ENCODE results near the gene PEX14. TPM values are rescaled to one million over a fixed set of nuclear protein-coding genes. Genes with fewer than 3 reads are reported as not detected.
"Not testable (repeated sequence)": the region's sequence is repeated elsewhere in the genome, so short reads cannot be mapped to it uniquely, and the experiment has no call there.

PEX14 gene
- 10 to 100 TPM; 20.7 to 23.7 TPM for total RNA-seq

DNA sequence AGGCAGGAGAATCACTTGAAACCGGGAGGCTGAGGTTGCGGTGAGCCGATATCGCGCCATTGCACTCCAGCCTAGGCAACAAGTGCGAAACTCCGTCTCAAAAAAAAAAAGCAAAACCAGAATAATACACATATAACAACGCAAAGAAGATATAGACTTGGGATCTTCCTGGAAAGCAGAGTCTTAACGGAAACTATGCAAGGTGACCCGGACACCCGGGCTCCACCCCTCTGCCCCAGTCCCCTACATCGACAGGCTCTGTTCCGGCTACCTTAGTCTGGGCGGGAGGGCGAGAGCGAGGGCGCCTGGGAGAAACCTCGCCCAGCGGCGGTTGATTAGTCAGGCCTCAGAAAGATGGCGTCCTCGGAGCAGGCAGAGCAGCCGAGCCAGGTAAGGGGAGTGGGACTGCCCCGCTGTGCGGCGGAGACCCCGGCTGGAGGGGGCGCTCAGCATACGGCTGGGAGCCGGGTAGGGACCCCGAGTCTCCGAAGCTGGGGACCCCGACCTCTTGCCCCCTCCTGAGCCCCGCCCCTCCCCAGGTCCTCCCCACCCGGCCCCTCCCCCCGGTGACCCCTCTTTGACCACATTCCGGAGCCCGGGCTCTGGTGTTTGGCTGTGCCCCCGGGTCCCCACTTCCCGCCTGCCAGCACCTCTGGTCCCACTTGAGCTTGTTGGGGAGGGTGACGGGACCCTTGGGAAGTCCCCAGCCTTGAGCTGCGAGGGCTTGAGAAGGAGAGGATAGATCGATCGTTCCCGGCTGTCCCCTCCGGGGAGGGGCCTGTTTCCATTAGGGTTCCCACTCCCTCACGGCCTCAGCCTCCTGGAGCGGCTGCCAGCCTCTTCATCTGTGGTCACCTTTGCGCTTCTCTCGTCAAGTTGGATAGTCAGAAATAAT, at the start of gene PEX14:
PEX14 (plus strand) TSS at position 338 of the 895 bp plus-strand sequence; CDS start at position 355, 17 bp downstream.
- Mint-ChIP-seq H3K27ac (peak within 1 kb of the TSS; percentile 68 to 86), H3K4me1 (ENCODE audit: low read depth in 2 of 2) (peaks cover 31 to 35% of the 10 kb centered on the region in 2 donors), H3K9me3 (no peaks in the 10 kb centered on the region), H3K27me3 (no peaks in the 10 kb centered on the region), H3K4me3 (peak within 1 kb of the TSS; percentile 94), H3K36me3 (no peaks in the 10 kb centered on the region)
- DNase-seq (ENCODE audit: low spot score) (peak; percentile 91), ATAC-seq (peak; percentile 92 to 94)

DNA sequence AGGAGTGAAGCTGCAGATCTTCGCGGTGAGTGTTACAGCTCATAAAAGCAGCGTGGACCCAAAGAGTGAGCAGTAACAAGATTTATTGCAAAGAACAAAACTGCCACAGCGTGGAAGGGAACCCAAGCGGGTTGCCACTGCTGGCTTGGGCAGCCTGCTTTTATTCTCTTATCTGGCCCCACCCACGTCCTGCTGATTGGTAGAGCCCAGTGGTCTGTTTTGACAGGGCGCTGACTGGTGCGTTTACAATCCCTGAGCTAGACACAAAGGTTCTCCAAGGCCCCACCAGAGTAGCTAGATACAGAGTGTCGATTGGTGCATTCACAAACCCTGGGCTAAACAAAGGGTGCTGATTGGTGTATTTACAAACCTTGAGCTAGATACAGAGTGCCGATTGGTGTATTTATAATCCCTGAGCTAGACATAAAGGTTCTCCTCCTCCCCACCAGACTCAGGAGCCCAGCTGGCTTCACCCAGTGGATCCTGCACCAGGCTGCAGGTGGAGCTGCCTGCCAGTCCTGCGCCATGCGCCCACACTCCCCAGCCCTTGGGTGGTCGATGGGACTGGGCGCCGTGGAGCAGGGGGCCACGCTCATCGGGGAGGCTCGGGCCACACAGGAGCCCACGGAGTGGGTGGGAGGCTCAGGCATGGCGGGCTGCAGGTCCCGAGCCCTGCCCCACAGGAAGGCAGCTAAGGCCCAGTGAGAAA, 48.8 kb upstream of the PEX14 start:
- not testable (repeated sequence) for DNase-seq (ENCODE audit: low spot score); H3K36me3 Mint-ChIP-seq; H3K27me3 Mint-ChIP-seq; ATAC-seq; H3K9me3 Mint-ChIP-seq; H3K4me3 Mint-ChIP-seq
- H3K27ac Mint-ChIP-seq = peak overlapping the region in 1 of 2 donors; percentile 8
- peaks cover 12% of the 10 kb centered on the region in 2 donors for H3K4me1 Mint-ChIP-seq (ENCODE audit: low read depth in 2 of 2)

- not testable (repeated sequence) for H3K27ac Mint-ChIP-seq, H3K36me3 Mint-ChIP-seq, ATAC-seq
Observed at GRCh38 chr1:10426535-10426848, 48.3 kb upstream of the PEX14 start.

DNA sequence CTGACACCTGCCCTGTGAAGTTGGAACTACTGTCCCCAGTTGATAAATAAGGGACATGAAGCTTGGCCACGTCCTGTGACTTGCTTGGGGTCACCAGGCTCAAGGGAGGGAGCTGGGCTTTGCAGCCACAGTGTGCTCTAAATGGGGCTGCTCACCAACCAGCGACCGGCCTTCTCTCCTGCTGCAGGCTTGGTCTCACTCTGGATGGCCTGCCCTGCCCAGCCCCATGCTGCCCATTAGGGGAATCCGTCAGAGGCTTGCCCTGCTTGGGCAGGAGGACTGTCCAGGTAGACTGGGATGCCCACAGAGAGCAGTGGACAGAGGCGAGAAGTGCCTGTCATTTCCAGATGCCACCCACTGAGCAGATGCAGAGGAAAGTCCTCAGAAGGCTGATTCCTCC, 45.8 kb upstream of the PEX14 start:
- DNase-seq (ENCODE audit: low spot score) = no peak
- Mint-ChIP-seq H3K9me3 (no peaks in the 10 kb centered on the region), H3K36me3 (no peaks in the 10 kb centered on the region), H3K4me3 (peak overlapping the region; percentile 85), H3K27ac (peak overlapping the region in 1 of 2 donors; percentile 83), H3K27me3 (no peaks in the 10 kb centered on the region), H3K4me1 (ENCODE audit: low read depth in 2 of 2) (peaks cover 12 to 14% of the 10 kb centered on the region in 2 donors)
- ATAC-seq = no peak

More at GRCh38 chr1:10426535-10426848, 48.3 kb upstream of the PEX14 start:
- not testable (repeated sequence) for H3K27me3 Mint-ChIP-seq; H3K9me3 Mint-ChIP-seq; DNase-seq (ENCODE audit: low spot score); H3K4me3 Mint-ChIP-seq
- peaks cover 12 to 14% of the 10 kb centered on the region in 2 donors for H3K4me1 Mint-ChIP-seq (ENCODE audit: low read depth in 2 of 2)

GRCh38 chr1:10429868-10430215, 44.9 kb upstream of the PEX14 start:
- Mint-ChIP-seq H3K27ac (peak overlapping the region; percentile 83 to 87), H3K36me3 (no peaks in the 10 kb centered on the region), H3K27me3 (no peaks in the 10 kb centered on the region), H3K4me1 (ENCODE audit: low read depth in 2 of 2) (peaks cover 12 to 14% of the 10 kb centered on the region in 2 donors), H3K9me3 (no peaks in the 10 kb centered on the region), H3K4me3 (peak overlapping the region; percentile 85)
- no peak for DNase-seq (ENCODE audit: low spot score)
- ATAC-seq = peak in 1 of 2 donors; percentile 8

DNA sequence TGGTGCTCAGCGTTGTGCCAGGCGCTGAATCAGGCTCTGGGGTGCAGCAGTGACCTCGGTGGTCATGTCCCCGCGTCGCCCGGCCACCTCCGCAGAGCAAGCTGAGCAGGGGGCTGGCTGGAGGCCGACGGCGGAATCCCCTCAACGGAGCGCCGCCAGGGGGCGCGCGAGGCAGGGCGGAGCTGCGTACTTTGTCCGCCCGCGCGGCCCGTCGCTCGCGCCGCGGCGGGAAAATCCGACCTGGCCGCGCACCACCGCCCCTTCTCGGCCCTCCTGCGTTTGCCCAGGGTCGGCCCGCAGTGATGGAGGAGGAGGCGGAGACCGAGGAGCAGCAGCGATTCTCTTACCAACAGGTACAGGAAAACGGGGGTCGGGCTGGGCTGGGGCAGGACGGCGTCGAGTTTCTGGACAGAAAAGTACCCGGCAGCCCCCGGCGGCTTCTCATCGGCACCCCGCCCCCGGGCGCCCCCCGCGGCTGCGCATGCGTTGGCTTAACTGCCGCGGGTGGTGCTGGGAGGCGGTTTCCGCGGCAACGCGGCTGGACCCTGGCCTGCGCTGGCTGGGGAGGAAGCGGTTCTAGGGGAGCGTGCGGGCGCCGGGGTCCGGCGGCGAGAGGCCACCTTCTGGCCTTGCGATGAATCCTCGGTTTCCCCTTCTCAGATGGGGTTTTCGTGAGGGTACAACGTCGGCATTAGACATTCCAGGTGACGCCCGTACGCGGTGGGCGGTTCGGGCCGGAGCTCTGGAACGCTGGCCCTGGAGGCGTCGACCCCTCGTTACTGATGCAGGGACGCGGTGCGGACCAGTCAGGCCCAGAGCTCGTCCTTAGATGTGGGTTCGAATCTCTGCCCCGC, 44.3 kb upstream of the PEX14 start, which contains the start of gene CENPS:
CENPS (plus strand) TSS at position 218 of the 854 bp plus-strand sequence; CDS start at position 303, 85 bp downstream.
- DNase-seq (ENCODE audit: low spot score) (peak; percentile 96), ATAC-seq (peak; percentile 94 to 97)
- Mint-ChIP-seq H3K4me1 (ENCODE audit: low read depth in 2 of 2) (peaks cover 12 to 14% of the 10 kb centered on the region in 2 donors), H3K27ac (peak within 1 kb of the TSS; percentile 83 to 87), H3K4me3 (peak within 1 kb of the TSS; percentile 85), H3K9me3 (no peaks in the 10 kb centered on the region), H3K36me3 (no peaks in the 10 kb centered on the region), H3K27me3 (no peaks in the 10 kb centered on the region)

GRCh38 chr1:10431070-10431730, 43.5 kb upstream of the PEX14 start:
- DNase-seq (ENCODE audit: low spot score) = no peak
- H3K36me3 Mint-ChIP-seq = no peaks in the 10 kb centered on the region
- H3K27ac Mint-ChIP-seq = peak overlapping the region; percentile 83 to 87
- ATAC-seq = no peak
- H3K27me3 Mint-ChIP-seq = no peaks in the 10 kb centered on the region
- peaks cover 12 to 14% of the 10 kb centered on the region in 2 donors for H3K4me1 Mint-ChIP-seq (ENCODE audit: low read depth in 2 of 2)
- H3K9me3 Mint-ChIP-seq = no peaks in the 10 kb centered on the region
- H3K4me3 Mint-ChIP-seq = peak overlapping the region; percentile 85

- H3K9me3 Mint-ChIP-seq = no peaks in the 10 kb centered on the region
- no peak overlapping the region for H3K27ac Mint-ChIP-seq
- no peak overlapping the region for H3K4me3 Mint-ChIP-seq
- no peak for DNase-seq (ENCODE audit: low spot score)
- H3K36me3 Mint-ChIP-seq = no peaks in the 10 kb centered on the region
- ATAC-seq = no peak
- H3K4me1 Mint-ChIP-seq (ENCODE audit: low read depth in 2 of 2) = peaks cover 11 to 12% of the 10 kb centered on the region in 2 donors
- H3K27me3 Mint-ChIP-seq = no peaks in the 10 kb centered on the region
Observed at GRCh38 chr1:10432910-10433700, 41.6 kb upstream of the PEX14 start.

DNA sequence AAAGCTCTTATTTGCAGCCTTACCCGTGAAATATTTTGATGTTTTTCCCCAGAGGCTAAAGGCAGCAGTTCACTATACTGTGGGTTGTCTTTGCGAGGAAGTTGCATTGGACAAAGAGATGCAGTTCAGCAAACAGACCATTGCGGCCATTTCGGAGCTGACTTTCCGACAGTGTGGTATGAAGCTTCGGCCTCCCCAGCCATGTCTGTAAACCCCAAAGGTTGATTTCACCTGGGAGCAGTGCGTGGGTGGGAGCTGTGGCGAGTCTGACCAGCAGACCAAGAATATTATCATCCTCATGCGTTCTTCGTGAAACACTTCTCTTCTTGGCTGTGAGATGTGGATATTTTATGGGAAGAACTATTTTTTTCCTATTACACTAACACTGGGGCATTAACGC, 41.0 kb upstream of the PEX14 start:
- Mint-ChIP-seq H3K4me1 (ENCODE audit: low read depth in 2 of 2) (peaks cover 10 to 12% of the 10 kb centered on the region in 2 donors), H3K27ac (no peak overlapping the region), H3K4me3 (no peak overlapping the region), H3K27me3 (no peaks in the 10 kb centered on the region), H3K36me3 (no peaks in the 10 kb centered on the region), H3K9me3 (no peaks in the 10 kb centered on the region)
- DNase-seq (ENCODE audit: low spot score) (no peak), ATAC-seq (no peak)

- H3K27ac Mint-ChIP-seq = no peak overlapping the region
- H3K4me3 Mint-ChIP-seq = no peak overlapping the region
- peaks cover 7 to 10% of the 10 kb centered on the region in 2 donors for H3K4me1 Mint-ChIP-seq (ENCODE audit: low read depth in 2 of 2)
- H3K36me3 Mint-ChIP-seq = no peaks in the 10 kb centered on the region
- DNase-seq (ENCODE audit: low spot score) (no peak), ATAC-seq (no peak)
- no peaks in the 10 kb centered on the region for H3K27me3 Mint-ChIP-seq
- no peaks in the 10 kb centered on the region for H3K9me3 Mint-ChIP-seq
Observed at GRCh38 chr1:10434590-10434989, 40.2 kb upstream of the PEX14 start.

- Mint-ChIP-seq H3K36me3 (no peaks in the 10 kb centered on the region), H3K4me3 (no peak overlapping the region), H3K27ac (peak overlapping the region in 1 of 2 donors; percentile 45), H3K9me3 (no peaks in the 10 kb centered on the region), H3K27me3 (no peaks in the 10 kb centered on the region), H3K4me1 (ENCODE audit: low read depth in 2 of 2) (no peaks in the 10 kb centered on the region)
- DNase-seq (ENCODE audit: low spot score) (no peak), ATAC-seq (no peak)
Observed at GRCh38 chr1:10437052-10437451, 37.7 kb upstream of the PEX14 start.

- H3K27ac Mint-ChIP-seq = no peak overlapping the region
- H3K27me3 Mint-ChIP-seq = no peaks in the 10 kb centered on the region
- ATAC-seq (no peak), DNase-seq (ENCODE audit: low spot score) (no peak)
- H3K36me3 Mint-ChIP-seq = no peaks in the 10 kb centered on the region
- H3K4me1 Mint-ChIP-seq (ENCODE audit: low read depth in 2 of 2) = no peaks in the 10 kb centered on the region
- H3K4me3 Mint-ChIP-seq = no peak overlapping the region
- H3K9me3 Mint-ChIP-seq = no peaks in the 10 kb centered on the region
Observed at GRCh38 chr1:10438677-10439163, 36.0 kb upstream of the PEX14 start.

Data from natural killer cell treated with Interleukin-12 subunit alpha and Interleukin-12 subunit beta and Interleukin-15 and Interleukin-18, amount 100 ng/mL, for 72 hours (primary cell).